DMS153 treated with DMSO at 0.1 percent for 48 hours (cell line): Measurements from ENCODE around the gene UPK3A.
"Not testable (repeated sequence)": the region's sequence is repeated elsewhere in the genome, so short reads cannot be mapped to it uniquely, and the experiment has no call there.

Experiments
- DNase-seq: peaks from one replicate; lab custom pipeline; 2025; ENCODE audit not compliant: unreplicated experiment; lab: John Stamatoyannopoulos, UW

UPK3A gene

GRCh38 chr22:45278125-45278524 lies 6.6 kb upstream of the UPK3A start:
- no peak for DNase-seq

DNA sequence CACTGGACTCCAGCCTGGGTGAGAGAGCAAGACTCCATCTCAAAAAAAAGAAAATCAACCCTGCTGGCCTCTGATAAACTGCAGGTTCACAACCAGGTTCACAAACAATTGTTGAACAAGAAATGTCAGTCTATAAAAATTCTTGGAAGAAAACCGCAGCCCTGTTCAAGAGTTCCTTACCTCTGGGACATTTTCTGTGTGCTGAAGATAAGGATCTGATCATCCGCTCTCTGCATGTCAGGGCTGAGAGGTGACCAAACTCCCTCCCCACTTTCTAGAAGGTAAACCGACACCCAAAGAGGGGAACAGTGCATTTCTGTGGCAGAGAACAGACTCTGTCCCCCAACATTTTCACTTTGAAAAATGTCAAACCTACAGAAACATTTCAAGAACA lies 4.2 kb upstream of the UPK3A start:
- DNase-seq = no peak

DNA sequence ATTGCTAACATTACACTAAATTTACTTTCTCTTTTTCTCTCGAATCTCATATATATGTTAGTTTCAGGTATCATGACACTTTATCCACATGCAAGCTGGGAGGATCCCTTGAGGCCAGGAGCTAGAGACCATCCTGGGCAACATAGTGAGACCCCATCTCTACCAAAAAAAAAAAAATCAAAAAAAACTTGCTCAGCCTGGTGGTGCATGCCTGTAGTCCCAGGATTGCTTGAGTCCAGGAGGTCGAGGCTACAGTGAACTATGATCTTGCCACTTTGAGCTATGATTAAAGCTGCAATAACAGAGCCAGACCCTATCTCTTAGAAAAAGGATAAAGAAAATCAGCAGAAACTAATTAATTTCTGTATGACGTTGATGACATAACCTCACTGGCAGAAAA lies 3.7 kb upstream of the UPK3A start:
- DNase-seq = no peak

GRCh38 chr22:45285263-45286058 lies 712 bp downstream of the UPK3A start:
- DNase-seq = no peak

DNA sequence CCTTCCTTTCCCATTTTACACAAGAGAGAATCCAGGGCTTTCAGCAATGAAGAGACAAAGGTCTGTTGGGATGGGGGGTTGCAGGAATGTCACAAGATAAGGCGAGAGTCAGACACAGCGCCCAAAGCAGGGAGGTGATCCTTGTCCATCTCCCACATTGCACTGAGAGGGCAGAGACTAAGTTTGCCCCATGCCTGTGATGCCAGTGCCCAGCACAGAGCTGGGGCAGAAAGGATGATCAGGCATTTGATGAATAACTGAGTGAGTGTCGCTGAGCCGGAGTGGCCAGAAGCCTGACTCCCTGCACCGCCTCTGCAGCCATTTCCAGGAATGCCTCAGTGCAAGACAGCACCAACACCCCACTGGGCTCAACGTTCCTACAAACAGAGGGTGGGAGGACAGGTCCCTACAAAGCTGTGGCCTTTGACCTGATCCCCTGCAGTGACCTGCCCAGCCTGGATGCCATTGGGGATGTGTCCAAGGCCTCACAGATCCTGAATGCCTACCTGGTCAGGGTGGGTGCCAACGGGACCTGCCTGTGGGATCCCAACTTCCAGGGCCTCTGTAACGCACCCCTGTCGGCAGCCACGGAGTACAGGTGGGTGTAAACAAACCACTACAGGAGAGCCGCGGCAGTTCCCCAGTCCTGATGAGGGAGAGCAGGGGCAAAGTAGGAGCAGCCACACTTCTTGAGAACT lies 2.3 kb downstream of the UPK3A start:
- no peak for DNase-seq

GRCh38 chr22:45290410-45290936 lies 5.7 kb downstream of the UPK3A start:
- DNase-seq = peak; percentile 71

DNA sequence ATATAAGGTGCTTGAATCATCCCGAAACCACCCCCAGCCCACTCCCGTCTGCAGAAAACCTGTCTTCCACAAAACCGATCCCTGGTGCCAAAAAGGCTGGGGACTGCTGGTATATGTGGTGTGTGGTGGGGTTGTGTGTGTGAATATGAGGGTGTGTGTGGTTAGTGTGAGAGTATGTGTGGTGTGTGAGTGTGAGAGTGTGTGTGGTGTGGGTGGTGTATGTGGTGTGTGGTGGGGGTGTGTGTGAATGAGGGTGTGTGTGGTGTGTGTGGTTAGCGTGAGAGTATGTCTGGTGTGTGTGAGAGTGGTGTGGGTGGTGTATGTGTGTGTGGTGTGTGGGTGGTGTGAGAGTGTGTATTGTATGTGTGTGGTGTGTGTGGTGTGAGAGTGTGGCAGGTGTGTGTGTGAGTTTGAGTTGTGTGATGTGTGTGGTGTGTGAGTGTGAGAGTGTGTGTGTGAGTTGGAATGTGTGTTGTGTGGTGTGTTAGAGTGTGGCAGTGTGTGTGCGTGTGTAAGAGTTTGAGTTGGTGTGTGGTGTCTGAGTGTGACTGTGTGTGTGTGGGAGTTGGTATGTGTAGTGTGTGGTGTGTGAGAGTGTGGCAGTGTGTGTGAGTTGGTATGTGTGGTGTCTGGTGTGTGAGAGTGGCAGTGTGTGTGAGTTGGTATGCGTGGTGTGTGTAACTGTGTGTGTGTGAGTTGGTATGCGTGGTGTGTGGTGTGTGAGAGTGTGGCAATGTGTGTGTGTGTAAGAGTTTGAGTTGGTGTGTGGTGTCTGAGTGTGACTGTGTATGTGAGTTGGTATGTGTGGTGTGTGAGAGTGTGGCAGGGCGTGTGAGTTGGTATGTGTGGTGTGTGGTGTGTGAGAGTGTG lies 6.5 kb downstream of the UPK3A start:
- no peak for DNase-seq

- no peak for DNase-seq
These were observed 7.2 kb downstream of the UPK3A start for GRCh38 chr22:45291931-45292290.

DNA sequence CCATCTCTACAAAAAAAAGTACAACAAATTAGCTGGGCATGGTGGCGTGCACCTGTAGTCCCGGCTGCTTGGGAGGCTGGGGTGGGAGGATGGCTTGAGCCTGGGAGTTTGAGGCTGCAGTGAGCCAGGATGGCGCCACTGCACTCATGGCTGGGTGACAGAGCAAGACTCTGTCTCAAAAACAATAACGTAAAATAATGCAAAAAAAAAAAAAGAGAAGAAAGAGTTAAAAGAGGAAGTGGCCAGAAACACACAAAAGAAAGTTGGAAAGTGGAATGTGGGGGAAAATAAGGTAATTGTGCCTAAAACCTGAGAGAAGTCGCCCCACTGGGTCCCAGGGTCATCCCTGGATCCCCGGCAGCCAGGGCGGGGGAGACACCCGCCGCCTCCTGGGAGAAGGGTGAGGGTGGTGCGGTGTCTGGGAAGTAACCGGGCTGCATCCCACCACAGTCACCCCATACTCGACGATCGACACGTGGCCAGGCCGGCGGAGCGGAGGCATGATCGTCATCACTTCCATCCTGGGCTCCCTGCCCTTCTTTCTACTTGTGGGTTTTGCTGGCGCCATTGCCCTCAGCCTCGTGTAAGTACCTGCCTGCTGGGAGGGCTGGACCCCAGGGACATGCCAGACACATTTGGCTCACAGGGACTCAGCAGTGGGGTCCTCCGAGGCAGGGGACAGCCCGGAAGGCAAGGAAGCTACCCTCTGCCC lies 8.1 kb downstream of the UPK3A start:
- DNase-seq = no peak

GRCh38 chr22:45294030-45294429 lies 9.3 kb downstream of the UPK3A start:
- no peak for DNase-seq

DNA sequence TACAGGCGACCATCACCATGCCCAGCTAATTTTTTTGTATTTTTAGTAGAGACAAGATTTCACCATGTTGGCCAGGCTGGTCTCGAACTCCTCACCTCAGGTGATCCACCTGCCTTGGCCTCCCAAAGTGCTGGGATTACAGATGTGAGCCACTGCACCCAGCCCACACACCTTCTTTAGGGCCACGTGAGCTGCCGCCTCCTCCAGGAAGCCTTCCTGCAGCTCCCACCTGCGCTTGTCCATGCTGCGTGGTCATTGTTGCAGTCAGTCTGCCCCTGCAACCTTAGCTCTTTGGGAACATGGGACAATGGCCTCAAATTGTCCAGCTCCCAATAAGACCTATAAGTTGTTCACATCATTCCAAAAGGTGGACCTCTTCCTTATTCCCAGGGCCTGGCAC lies 10.3 kb downstream of the UPK3A start:
- not testable (repeated sequence) for DNase-seq

DNA sequence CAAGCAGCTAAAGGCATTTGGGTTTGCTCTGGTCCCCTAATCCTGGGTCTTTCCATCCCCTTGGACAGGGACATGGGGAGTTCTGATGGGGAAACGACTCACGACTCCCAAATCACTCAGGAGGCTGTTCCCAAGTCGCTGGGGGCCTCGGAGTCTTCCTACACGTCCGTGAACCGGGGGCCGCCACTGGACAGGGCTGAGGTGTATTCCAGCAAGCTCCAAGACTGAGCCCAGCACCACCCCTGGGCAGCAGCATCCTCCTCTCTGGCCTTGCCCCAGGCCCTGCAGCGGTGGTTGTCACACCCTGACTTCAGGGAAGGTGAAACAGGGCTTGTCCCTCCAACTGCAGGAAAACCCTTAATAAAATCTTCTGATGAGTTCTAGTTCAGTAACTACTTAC lies 10.7 kb downstream of the UPK3A start:
- DNase-seq = no peak

DNA sequence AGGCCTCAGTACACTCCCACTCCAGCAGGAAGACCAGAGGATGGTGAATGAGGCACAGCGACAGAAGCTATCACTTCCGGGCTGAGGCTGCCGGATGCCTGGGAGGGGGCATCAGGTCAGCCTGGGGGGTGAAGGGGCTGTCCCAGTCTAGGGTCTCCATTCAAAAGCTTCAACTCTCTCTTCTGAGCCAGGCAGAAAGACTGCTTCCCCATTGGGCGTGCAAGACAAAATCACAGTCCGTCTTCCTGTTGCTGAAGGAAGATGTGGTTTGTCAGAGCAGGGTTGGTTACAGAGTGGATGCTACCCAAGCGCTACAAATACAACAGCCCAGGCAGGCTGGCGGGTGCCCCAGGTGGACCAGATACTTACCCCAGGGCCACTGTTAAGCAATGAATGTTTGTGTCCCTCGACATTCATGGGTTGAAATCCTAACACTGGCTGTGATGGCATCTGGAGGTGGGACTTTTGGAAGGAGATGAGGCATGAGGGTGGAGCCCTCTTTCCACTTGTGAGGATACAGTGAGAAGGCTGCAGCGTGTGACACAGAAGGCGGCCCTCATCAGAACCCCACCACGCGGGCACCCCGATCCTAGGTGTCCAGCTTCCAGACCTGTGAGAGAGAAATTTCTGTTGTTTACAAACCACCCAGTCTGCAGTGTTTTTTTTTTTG lies 12.0 kb downstream of the UPK3A start:
- no peak for DNase-seq

GRCh38 chr22:45298934-45299505 lies 14.3 kb downstream of the UPK3A start:
- DNase-seq = no peak

DNA sequence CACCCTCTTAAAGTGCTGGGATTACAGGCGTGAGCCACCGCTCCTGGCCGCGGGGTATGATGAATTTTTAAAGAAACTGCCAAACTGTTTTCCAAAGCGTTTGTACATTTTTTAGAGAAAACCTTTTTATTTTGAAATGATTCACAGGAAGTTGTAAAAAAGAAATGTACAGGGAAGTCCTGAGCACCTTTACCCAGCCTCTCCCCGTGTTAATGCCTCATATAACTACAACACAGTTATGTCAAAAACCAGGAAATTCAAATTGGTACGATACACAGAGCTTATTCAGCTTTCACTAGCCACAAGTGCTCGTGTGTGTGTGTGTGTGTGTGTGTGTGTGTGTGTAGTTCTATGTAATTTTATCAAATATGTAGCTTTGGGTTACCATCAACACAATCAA lies 18.0 kb downstream of the UPK3A start:
- DNase-seq = no peak

GRCh38 chr22:45303181-45303580 lies 18.4 kb downstream of the UPK3A start:
- no peak for DNase-seq

DNA sequence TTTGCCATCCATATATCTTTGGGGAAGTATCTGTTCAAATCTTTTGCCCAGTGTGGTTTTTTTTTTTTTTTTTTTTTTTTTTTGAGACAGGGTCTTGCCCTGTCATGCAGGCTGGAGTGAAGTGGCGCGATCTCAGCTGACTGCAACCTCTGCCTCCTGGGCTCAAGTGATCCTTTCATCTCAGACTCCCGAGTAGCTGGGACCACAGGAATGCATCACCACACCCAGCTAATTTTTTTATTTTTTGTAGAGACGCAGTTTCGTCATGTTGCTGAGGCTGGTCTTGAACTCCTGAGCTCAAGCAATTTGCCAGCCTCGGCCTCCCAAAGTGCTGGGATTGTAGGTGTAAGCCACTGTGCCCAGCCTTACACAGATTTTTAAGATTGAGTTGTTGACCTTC lies 20.2 kb downstream of the UPK3A start:
- no peak for DNase-seq

DNA sequence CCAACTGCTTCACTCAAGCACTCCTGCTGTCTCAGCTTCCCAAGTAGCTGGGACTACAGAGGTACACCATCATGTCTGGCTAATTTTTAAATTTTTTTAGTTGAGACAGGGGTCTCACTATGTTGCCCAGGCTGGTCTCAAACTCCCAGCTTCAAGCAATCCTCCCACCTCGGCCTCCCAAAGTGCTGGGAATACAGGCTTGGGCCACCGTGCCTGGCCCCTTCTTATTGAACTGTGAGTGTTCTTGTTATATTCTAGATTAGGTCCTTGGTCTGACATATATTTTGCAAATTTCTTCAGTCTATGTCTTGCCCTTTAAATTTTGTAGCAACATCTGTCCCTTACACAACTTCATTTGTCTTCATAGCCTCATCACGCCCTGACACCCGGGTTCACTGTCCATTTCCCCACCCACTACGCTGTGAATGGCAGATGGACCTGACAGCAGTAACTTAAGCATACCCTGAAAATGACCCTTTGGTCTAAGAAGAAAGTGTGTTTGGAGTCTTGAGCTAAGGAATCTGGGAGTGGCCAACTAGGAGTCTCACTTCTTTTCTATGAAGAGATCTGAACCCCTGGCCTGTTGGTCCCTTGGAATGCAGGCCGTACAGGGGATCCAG lies 20.8 kb downstream of the UPK3A start:
- no peak for DNase-seq

- no peak for DNase-seq
These were observed 21.4 kb downstream of the UPK3A start for GRCh38 chr22:45306139-45306538.
